ENCODE results near the gene ITSN2.

The ITSN2 gene

GRCh38 chr2:24334245-24334633 lies 26.1 kb downstream of the ITSN2 start:
- no peak for DNase-seq (ENCODE audit: low read depth)

DNA sequence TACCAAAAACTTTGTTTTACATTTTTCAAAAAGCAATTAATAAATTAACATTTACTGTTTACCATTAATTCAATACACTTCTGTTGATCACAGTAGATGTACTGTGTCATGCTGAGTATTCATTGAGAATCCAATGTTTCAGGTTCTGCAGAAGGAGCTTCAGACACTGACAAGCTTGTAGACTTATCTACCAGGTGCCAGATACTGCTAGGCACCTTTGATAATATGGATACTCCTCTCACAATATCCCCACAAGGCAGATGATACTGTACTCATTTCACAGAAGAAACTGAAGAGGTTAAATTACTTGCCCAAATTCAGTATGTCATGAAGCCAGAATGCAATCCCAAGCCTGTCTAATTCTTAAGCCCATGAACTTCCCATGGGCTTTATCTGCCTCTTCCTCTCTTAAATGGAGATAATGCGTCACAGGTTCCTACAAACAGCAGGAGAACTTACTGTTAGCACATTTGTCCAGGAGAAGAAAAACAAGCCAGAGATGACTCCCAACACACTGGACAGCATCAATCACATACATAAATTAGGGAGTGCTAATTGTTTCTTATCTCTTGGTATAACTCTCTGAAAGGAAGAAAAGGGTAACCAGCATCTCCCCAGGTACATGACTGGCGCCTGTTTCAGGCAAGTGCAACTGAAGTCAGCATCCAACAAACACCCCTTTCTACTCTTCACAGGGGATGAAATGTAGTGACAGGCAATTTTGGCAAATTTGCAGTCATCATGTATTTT lies 27.4 kb downstream of the ITSN2 start:
- no peak for DNase-seq (ENCODE audit: low read depth)

DNA sequence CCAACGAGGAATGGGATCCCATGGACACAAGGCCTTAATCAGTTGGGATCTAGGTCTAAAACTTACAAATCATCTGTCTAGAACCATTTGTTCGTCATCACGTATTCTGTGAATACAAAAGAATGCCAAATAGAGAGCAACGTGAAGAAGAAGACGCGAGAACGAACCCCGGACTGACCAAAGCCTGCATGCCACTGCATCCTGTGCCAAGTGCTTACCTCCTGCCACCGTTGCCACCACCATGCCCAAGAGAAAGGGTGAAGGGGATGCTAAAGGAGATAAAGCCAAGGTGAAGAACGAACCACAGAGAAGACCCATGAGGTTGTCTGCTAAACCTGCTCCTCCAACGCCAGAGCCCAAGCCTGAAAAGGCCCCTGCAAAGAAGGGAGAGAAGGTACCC lies 30.2 kb downstream of the ITSN2 start:
- no peak for DNase-seq (ENCODE audit: low read depth)

DNA sequence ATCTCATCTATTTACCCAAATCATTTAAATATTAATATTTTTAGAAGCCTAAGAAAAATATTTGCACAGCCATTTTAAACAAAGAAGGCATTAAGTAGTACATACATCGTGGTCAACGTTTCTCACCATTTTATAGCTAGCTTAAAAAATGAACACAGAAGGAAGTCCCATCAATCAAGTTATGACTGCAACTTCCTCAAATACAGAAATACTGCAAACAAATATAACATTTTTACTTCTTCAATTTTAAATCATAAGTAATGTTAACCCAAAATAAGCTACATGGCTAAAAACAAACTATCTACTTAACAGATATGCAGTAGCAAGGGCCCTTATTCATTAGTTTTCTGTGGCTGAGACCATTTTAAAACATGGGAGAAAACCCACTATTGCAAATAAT lies 30.6 kb downstream of the ITSN2 start:
- no peak for DNase-seq (ENCODE audit: low read depth)

DNA sequence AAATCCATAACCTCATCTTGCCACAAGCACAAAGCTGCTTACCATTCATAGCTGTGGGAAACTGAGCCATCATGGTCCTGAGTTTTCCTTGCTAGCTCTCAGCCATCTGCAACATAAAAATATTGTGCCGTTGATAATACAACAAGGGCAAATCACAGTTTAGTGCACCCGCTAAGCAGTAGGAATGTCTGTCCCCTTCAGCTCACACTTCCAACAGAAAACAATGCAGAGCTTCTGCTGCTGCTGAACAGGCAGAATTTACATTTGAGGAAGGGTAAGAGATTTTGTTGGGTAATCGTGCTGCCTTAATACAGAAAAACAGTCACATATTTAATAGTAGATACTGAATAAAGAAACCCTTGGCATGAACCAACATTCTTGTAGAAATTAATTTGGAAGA lies 32.3 kb downstream of the ITSN2 start:
- no peak for DNase-seq (ENCODE audit: low read depth)

- DNase-seq (ENCODE audit: low read depth), result no peak
These were observed 42.8 kb downstream of the ITSN2 start for GRCh38 chr2:24317491-24317920.

DNA sequence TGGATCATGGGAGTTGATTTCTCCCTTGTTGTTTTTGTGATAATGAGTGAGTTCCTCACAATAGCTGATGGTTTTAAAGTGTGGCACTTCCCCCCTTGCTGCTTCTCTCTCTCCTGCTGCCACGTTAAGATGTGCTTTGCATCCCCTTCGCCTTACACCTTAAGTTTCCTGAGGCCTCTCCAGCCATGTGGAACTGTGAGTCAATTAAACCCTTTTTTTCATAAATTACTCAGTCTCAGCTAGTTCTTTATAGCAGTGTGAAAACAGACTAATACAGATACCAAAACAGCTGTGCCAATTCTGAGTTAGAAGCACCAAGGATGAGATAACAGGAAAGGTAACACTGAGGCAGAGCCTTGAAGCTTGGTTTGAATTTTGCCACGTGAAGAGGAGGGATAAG lies 44.7 kb downstream of the ITSN2 start:
- no peak for DNase-seq (ENCODE audit: low read depth)

GRCh38 chr2:24313744-24314632 lies 46.3 kb downstream of the ITSN2 start:
- DNase-seq (ENCODE audit: low read depth), result no peak

- no peak for DNase-seq (ENCODE audit: low read depth)
These were observed 52.4 kb downstream of the ITSN2 start for GRCh38 chr2:24307961-24308360.

DNA sequence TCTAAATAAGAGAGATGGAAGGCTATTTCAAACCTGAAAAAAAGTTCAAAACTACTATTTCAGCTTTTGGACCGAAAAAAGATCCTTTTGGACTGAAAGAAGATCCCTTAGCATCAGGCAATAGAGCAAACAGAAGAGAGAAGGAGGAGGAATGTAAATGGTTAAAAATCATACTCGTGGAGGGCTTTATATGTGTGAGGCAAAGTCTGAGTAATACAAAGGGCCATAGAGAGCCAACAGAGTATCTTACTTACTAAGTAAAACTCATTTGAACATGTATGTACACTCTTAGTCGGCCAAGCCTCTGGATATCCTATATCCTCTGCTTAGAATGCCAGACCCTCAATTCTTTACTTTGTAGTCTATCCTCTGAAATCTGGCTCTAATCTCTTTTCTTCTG lies 55.7 kb downstream of the ITSN2 start:
- no peak for DNase-seq (ENCODE audit: low read depth)

GRCh38 chr2:24304098-24304497 lies 56.2 kb downstream of the ITSN2 start:
- no peak for DNase-seq (ENCODE audit: low read depth)

- DNase-seq (ENCODE audit: low read depth), result no peak
These were observed 58.7 kb downstream of the ITSN2 start for GRCh38 chr2:24301599-24301998.

- no peak for DNase-seq (ENCODE audit: low read depth)
These were observed 62.7 kb downstream of the ITSN2 start for GRCh38 chr2:24297663-24298062.

DNA sequence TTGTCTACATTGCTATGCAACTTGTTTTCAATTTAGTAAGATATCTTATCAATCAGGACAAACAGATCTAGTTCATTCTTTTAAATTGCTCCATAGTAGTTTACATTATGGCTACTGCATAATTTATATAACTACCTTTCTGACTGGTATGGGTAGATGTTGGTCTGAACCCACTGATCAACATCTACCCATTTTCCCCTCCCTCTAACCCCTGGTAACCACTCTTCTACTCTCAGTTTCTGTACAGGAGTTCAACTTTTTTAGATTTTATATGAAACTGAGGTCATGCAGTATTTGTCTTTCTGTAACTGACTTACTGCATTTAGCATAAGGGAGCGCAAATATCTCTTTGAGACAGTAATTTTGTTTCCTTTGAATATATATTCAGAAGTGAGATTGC lies 73.2 kb downstream of the ITSN2 start:
- no peak for DNase-seq (ENCODE audit: low read depth)

GRCh38 chr2:24285484-24286152 lies 74.7 kb downstream of the ITSN2 start:
- no peak for DNase-seq (ENCODE audit: low read depth)

- DNase-seq (ENCODE audit: low read depth), result no peak
These were observed 79.7 kb downstream of the ITSN2 start for GRCh38 chr2:24280645-24281044.

DNA sequence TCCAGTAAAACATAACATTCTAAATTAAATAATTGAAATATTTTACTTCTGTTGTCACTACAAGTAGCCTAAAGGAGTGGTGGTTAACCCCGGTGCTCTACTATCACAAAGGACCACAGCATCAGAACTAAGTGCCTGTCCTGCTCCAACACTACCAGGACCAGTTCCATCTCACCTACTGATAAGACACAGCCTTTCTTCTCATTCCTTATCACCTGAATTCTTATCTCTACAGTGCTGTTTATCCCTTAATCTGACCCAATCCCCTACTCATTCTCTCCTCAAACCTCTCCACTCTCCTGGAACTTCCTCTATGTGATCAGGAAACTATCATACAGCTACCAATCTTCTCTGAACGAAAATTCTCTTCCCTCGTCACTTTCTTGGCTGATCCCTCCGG lies 80.2 kb downstream of the ITSN2 start:
- no peak for DNase-seq (ENCODE audit: low read depth)

DNA sequence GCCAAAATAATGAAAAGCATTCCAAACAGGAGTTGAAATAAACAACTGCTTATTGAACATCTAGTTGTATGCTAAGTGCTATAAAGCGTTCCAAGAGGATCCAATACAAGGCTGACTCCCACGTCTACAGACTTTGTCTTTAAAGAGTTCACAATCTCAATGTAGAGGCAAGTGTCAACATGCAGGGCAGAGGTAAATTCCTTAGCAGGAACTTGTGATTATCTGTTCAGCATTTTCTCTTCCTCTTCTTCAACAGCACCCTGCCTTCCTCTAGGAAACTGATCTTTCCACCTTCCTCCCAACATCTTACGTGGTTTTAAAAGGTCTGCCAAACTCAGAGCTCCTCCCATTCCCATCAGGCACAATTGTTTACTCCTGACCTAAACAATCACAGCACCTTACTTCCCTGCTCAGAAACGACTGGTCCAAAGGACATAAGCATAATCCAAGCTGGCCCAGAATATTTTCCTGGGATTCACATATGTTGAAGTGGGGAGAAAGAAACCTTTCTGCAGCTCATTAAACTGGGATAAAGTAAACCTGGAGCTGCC lies 83.9 kb downstream of the ITSN2 start:
- no peak for DNase-seq (ENCODE audit: low read depth)

- DNase-seq (ENCODE audit: low read depth), result no peak
These were observed 85.5 kb downstream of the ITSN2 start for GRCh38 chr2:24274809-24275208.

DNA sequence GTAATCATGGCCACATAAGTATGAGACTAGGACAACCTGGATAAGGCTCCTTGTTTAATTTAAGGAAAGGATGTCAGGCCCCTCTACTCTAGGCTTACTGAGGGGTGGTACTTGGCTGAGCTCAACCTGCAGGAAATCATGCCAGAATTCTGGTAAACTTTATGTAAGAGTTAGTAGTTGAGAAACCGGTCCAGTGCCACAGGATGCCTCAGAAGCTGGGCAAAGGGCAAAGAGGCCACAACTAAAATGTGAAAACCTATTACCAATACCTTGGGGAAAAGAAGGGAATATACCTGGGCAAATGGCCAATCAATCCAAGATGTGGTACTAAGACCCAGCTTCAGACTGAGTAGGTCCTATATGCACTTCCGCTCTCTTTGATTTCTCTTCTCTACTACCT lies 86.7 kb downstream of the ITSN2 start:
- no peak for DNase-seq (ENCODE audit: low read depth)

DNA sequence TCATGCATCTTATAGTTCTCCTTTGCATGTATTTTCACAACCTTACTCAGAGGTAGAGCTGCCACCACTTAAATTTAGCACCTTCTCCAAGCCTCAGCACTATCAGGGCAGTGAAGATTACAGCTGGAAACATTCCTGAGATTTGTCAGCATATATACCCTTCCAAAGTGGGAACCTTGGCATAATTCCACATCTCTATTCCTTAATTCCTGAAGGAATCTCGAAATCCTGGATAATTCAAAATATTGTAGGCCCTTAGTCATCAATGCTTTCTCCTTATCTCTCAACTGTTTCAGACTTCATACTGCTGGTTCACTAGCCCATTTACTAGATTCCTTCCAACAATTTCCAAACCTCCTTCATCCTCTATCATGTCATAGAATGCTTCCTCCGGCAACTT lies 87.4 kb downstream of the ITSN2 start:
- DNase-seq (ENCODE audit: low read depth), result no peak

GRCh38 chr2:24272161-24272802 lies 88.1 kb downstream of the ITSN2 start:
- DNase-seq (ENCODE audit: low read depth), result no peak
